Measurements from ENCODE around the gene MITF.

DNA sequence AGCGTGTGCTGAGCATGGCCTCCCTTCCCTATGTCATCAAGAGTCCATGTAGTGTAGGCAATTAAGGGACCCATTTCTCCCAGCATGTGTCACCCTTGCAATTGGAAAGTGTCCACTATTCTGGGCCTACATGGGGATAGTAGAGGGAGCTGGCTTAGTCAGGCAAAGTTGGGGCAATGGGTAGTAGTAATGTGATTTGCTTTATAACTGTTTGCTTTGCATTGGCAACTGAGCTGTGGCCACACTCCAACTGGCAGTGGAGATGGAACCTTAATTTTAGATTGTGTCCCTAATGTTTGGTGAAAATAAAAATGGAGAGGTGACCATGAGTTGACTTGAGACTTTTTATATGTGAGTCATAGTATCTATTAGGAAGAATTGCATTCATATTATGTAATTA, 162.5 kb downstream of the MITF start:
- TF ChIP-seq, protein P1, sequence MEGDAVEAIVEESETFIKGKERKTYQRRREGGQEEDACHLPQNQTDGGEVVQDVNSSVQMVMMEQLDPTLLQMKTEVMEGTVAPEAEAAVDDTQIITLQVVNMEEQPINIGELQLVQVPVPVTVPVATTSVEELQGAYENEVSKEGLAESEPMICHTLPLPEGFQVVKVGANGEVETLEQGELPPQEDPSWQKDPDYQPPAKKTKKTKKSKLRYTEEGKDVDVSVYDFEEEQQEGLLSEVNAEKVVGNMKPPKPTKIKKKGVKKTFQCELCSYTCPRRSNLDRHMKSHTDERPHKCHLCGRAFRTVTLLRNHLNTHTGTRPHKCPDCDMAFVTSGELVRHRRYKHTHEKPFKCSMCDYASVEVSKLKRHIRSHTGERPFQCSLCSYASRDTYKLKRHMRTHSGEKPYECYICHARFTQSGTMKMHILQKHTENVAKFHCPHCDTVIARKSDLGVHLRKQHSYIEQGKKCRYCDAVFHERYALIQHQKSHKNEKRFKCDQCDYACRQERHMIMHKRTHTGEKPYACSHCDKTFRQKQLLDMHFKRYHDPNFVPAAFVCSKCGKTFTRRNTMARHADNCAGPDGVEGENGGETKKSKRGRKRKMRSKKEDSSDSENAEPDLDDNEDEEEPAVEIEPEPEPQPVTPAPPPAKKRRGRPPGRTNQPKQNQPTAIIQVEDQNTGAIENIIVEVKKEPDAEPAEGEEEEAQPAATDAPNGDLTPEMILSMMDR (conservative IDR thresholded peaks at IDR 0.05; ENCODE audit: low read length), result no peak
- no peak for TF ChIP-seq EZH2phosphoT487 (IDR thresholded peaks at IDR 0.05; ENCODE audit: borderline replicate concordance, low read depth, low read length)
